HG03439 (cell line): Measurements from ENCODE around the gene RAP1A.
"Not testable (repeated sequence)": the region's sequence is repeated elsewhere in the genome, so short reads cannot be mapped to it uniquely, and the experiment has no call there.

Experiments
- ATAC-seq: cut with Tn5 transposase; IDR thresholded peaks from one replicate; pipeline ENCODE4 v1.9.1; 2021; ENCODE audit warnings: mild to moderate bottlenecking, moderate library complexity; ENCODE audit not compliant: unreplicated experiment

The RAP1A gene

DNA sequence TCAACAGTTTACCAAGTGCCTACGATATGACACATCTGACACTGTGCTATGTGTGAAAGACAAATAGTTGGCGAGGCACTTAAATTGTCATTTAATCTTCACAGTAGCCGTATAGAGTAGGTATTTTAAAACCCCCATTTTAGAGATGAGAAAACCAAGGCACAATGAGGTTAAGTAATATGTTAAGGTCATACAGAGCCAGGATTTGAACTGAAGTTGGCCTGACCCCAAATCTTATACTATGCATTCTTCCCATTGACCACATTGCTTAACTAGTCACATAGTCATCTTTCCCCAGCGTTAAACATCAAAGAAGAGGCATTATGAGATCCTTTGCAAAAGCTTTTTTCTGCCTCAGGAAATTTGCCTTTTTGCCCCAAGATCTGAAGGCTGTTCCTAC, 115.7 kb downstream of the RAP1A start:
- no peak for ATAC-seq

DNA sequence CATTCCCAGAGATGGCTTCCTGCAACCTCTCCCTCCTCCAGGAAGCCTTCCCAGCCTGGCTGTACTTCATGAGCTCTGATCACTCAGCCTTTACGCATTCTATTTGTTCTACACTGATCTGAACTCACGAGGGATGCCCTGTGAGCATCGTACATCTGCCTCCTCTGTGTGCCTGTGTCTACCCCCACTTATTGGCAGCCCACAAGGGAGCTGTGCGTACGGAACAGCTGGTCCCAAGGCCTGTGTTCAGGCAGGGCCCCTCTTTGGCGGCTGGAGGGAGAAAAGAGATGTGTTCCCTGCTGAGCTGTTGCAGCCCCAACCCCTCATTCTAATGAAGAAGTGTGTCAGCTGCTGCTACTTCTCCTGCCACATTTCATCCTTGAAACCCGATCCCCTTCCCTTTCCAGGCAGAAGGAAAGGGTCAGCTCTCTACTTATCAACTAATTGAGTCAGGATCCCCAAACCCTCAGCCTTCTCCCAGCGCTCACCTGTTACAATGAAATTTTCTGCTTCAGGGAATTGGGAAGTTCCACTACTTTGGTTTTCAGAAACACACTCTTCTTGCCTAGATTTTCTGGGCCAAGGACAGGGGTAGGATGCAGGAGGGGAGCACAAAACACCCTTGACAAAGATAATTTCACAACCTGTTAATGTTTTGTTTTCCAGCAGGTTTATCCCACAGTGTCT, 116.4 kb downstream of the RAP1A start:
- no peak for ATAC-seq

DNA sequence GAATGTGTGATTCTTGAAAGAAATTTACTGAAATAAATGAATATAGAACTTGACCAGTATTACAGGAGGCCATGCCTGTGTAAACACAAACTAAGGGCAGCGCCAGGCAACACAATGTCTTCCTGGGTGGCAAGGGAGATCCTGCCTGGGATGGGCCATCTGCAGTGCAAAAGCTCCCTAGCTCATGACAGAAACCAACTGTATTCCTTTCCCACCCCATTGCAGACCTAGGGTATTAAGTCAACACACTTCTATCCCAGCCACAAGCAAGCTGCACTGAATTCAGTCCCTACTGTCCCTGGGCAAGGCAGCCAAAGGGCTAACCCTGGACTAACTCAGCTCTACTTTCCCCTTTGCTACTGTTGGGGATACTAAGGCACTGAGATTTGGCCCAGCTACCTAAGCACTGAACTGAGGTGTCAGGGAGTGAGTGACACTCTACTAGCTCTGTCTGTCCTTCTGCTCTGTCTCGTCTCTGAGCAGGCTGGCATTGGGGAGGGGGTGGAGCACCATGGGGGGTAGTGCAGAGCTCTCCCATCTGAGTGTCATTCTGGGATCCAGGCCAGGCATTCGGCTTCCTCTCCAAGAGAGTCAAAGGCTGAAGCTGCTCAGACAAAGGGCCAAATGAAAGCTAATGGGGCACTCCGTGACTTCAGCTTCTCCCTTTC, 117.1 kb downstream of the RAP1A start:
- no peak for ATAC-seq

- no peak for ATAC-seq
Measured at GRCh38 chr1:111737216-111738132, 117.9 kb downstream of the RAP1A start.

- ATAC-seq, result no peak
Measured at GRCh38 chr1:111738133-111738435, 118.5 kb downstream of the RAP1A start.

DNA sequence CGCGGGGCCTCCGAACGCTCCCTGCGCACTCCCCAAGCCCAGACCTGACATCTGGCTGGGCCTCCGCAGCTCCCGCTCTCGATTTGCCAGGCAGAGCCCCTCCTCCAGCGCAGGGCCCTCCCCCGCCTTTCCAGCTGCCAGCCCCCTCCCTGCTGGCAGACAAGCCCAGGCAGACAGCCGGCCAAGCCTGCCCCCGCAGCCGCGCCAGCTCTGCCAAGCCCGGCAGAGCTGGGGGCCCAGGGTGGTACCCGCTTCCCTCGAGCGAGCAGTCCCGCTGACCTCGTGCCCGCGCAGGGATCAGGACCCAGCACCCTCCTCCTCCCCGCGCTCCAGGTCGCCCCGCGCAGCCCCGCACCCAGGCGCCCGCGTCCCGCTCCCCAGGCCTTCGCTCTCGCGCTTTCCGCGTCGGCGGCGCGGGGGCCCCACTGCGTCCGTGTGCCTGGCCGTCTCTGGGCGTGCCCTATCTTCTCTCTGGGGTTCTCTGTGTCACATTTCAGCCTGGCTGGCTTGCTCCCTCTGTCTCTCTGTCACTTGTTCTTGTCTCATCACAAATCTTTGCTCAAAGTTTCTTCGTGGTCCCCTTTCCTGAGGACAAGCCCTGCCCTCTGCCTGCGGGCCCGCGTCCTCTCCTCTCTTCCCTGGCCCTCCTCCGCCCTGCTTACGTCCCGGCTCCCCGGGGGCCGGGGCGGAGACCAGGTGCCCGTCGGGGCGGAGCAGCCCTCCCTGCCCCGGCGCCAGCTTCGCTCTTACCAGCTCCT, 119.0 kb downstream of the RAP1A start:
- peak; percentile 45 for ATAC-seq

DNA sequence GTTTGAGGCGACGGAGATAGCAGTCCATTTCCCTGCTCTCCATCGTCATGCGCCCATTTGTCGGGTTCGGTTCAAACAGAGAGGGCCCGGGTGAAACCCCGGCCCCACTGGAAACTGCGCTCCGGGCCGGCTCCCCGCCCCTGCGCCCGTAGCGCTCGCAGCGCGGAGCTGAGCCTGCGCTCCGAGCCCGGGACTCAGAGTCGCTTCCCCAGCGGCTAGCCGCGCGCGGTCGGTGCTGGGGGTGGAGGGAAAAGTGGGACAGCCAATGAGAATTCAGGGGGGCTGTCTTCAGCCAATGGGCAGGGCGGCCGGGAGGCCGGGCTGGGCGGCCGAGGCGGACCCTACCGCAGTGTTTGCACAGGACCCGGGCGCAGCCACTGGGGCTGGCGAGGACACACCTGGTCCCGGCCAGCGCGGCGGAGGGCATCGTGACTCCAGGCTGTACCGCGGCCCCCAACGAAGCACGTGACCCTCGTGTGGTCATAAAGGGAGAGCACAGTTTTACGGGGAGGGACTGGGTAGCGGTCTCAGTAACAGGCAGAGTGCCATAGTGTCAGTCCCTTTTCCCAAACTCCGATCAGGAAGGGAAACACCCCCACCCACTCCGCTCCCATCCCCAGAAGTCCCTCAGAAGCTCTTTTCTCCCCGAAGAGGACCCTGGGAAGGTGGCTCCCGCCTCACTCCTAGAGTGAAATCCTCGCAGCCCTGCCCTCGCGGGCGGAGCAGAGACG, 119.8 kb downstream of the RAP1A start, which contains the start of gene INKA2:
INKA2 (minus strand) TSS at position 202 of the 731 bp plus-strand sequence; CDS start at position 49, 153 bp downstream.
- peak; percentile 85 for ATAC-seq

GRCh38 chr1:111739925-111740765, 120.6 kb downstream of the RAP1A start:
- ATAC-seq, result no peak

DNA sequence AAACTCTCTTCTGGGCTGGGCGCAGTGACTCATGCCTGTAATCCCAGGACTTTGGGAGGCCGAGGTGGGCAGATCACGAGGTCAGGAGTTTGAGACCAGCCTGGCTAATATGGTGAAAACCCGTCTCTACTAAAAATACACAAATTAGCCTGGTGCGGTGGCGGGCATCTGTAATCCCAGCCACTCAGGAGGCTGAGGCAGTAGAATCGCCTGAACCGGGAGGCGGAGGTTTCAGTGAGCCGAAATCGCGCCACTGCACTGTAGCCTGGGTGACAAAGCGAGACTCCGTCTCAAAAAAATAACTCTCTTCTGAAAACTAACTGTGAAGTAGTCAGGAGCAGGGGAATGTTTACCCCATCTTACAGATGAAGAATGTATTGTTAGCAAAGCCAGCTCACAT, 122.7 kb downstream of the RAP1A start:
- not testable (repeated sequence) for ATAC-seq

- no peak for ATAC-seq
Measured at GRCh38 chr1:111742938-111743549, 123.5 kb downstream of the RAP1A start.

GRCh38 chr1:111743679-111744101, 124.1 kb downstream of the RAP1A start:
- no peak for ATAC-seq

GRCh38 chr1:111745675-111746613, 126.4 kb downstream of the RAP1A start:
- no peak for ATAC-seq

- ATAC-seq, result no peak
Measured at GRCh38 chr1:111746614-111746999, 127.0 kb downstream of the RAP1A start.

DNA sequence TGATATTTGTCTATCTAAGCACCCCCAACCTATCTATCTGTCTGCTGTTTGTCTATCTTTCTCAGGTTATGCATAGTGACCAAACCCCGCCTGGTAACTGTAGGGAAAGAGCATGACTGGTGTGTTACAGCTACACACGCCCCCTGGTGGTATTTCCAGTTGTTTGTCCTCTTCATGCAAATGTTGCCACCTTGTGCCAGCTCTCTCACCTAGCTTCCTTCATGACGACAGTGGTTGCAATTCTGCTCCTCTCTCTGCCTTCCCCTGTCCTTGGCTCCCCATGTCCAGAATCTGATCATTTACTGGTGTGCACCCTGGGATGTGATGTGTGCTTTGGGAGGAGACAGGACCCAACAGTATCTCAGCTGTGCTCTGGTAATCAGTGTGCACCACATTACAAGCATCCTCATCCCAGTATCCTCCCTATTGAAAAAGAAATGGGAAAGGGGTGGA, 127.7 kb downstream of the RAP1A start:
- no peak for ATAC-seq

GRCh38 chr1:111747947-111748346, 128.4 kb downstream of the RAP1A start:
- ATAC-seq, result no peak

DNA sequence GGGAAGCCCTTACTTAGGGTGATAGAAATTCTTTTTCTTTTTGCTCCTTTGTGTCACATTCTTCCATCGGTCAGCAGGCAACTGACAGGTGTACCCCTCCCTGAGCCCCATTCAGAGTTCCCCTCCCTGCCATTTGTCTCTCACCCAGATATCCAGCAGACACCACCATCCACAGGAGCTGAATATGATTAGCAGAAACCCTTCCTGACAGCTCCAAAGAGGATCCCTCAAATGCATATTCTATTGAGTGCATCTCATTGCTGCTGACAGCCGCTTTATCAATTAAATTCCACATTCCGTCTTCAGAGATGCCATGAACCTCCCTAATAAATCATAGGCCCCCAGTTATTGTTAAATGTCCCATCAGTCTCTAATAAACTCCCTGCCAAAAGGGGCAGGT, 130.0 kb downstream of the RAP1A start:
- ATAC-seq, result no peak

- ATAC-seq, result no peak
Measured at GRCh38 chr1:111750856-111751255, 131.3 kb downstream of the RAP1A start.
